Esophagus muscularis mucosa (tissue), 3 donors: ENCODE measurements around the gene TTC6.

Experiments
- EP300 ChIP-seq: sonication (generic); formaldehyde crosslinking; IDR thresholded peaks from one replicate; pipeline ENCODE4 v1.6.1; 2017; ENCODE audit warnings: antibody characterized with exemption
- TF ChIP-seq, protein P1 (sequence below), 3 experiments: fragments of 200-600 bp in 2 of 3; fragments of 450-650 bp in 1 of 3; sonication (generic) in 2 of 3; IDR thresholded peaks; one replicate each; pipeline ENCODE4 v1.5.1; 2017 to 2019; ENCODE audit warnings: antibody characterized with exemption in 3 of 3, mild to moderate bottlenecking in 2 of 3, moderate library complexity in 1 of 3

DNA sequence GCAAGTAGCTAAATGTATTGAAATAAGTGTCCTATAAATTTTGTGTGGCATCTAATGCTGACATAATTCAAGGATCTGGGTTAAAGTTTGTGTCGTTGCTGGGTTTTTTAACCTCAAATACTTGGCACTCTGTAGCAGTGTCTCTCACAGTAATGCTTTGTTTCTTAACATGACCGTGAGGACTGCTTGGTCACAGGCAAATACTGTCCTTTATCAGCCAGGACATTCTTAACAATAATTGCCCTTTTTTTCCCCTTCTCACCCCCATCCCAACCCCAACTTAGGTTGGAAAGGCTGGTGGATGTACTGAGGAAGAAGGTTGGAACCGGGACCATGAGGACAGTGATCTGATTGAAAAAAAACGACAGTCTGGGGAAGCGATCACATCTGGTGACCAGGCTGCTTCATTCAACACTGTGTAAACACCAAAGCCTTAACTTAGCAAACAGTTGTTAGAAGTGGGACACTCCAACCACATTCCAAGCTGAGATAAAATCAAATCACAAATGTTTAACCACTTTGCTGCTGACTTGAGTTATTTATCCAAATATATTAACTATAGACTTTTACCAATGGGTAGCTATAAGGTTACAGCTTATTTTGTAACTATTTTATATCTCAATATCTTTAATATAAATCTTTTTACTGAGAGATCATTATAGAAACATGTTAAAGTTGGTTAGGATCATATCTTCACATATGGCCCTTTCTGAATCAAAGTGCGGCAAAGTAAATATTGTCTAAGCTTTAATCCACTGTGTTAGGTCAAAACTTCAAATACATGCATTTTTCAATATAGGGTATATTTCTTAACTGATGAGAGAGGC is 48.6 kb upstream of the TTC6 start:
- TF ChIP-seq, protein P1, sequence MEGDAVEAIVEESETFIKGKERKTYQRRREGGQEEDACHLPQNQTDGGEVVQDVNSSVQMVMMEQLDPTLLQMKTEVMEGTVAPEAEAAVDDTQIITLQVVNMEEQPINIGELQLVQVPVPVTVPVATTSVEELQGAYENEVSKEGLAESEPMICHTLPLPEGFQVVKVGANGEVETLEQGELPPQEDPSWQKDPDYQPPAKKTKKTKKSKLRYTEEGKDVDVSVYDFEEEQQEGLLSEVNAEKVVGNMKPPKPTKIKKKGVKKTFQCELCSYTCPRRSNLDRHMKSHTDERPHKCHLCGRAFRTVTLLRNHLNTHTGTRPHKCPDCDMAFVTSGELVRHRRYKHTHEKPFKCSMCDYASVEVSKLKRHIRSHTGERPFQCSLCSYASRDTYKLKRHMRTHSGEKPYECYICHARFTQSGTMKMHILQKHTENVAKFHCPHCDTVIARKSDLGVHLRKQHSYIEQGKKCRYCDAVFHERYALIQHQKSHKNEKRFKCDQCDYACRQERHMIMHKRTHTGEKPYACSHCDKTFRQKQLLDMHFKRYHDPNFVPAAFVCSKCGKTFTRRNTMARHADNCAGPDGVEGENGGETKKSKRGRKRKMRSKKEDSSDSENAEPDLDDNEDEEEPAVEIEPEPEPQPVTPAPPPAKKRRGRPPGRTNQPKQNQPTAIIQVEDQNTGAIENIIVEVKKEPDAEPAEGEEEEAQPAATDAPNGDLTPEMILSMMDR (IDR thresholded peaks at IDR 0.05), result no peak
- no peak for TF ChIP-seq EP300
